ENCODE results near the gene INTS1. TPM values are rescaled to one million over a fixed set of nuclear protein-coding genes. Genes with fewer than 3 reads are reported as not detected.

INTS1 gene
- polyA plus RNA-seq, 1 donor from 2014 or later: 21.1 TPM

- peak overlapping the region; percentile 42 for H3K9ac ChIP-seq (ENCODE audit: low read length)
- H3F3A ChIP-seq (ENCODE audit: insufficient read depth, low read length, poor library complexity, severe bottlenecking): no peaks in the 10 kb centered on the region
- H3K36me3 ChIP-seq (ENCODE audit: insufficient read depth, low read length): no peaks in the 10 kb centered on the region
- no peaks in the 10 kb centered on the region for H3K27me3 ChIP-seq (ENCODE audit: insufficient read depth, low read depth, low read length)
- no peak overlapping the region for H3K27ac ChIP-seq (ENCODE audit: low read length)
- H3K4me2 ChIP-seq (ENCODE audit: low read length): no peak overlapping the region
- H4K20me1 ChIP-seq (ENCODE audit: insufficient read depth): no peaks in the 10 kb centered on the region
- H3K79me2 ChIP-seq (replicated peaks; ENCODE audit: insufficient read depth, low read length): no peaks in the 10 kb centered on the region
- no peaks in the 10 kb centered on the region for H3K9me2 ChIP-seq (ENCODE audit: insufficient read depth, low read length)
- peak overlapping the region; percentile 66 for H3K4me3 ChIP-seq (ENCODE audit: low read length)
- no peaks in the 10 kb centered on the region for H3K9me3 ChIP-seq (ENCODE audit: low read length)
- peak; percentile 53 for TF ChIP-seq MXI1 (conservative IDR thresholded peaks at IDR 0.05; ENCODE audit: poor library complexity, severe bottlenecking)
- no peak for TF ChIP-seq TAF1 (IDR thresholded peaks at IDR 0.05; ENCODE audit: low read depth)
- no peak for TF ChIP-seq RAD21 (conservative IDR thresholded peaks at IDR 0.05)
- no peak overlapping the region for H2AFZ ChIP-seq (ENCODE audit: low read depth, low read length)
Observed at GRCh38 chr7:1531263-1531978, 27.2 kb upstream of the INTS1 start.

- no peaks in the 10 kb centered on the region for H3K27me3 ChIP-seq (ENCODE audit: insufficient read depth, low read depth, low read length)
- no peaks in the 10 kb centered on the region for H3K9me3 ChIP-seq (ENCODE audit: low read length)
- H3K9me2 ChIP-seq (ENCODE audit: insufficient read depth, low read length): no peaks in the 10 kb centered on the region
- no peak for TF ChIP-seq MXI1 (conservative IDR thresholded peaks at IDR 0.05; ENCODE audit: poor library complexity, severe bottlenecking)
- no peak for TF ChIP-seq SMC3 (conservative IDR thresholded peaks at IDR 0.05; ENCODE audit: poor library complexity)
- TF ChIP-seq CTCF (IDR thresholded peaks at IDR 0.05; ENCODE audit: poor library complexity, severe bottlenecking): no peak
- no peak for TF ChIP-seq REST (IDR thresholded peaks at IDR 0.05; ENCODE audit: borderline replicate concordance)
- TF ChIP-seq POLR2AphosphoS5 (IDR thresholded peaks at IDR 0.05): no peak
- no peaks in the 10 kb centered on the region for H3K36me3 ChIP-seq (ENCODE audit: insufficient read depth, low read length)
- H2AFZ ChIP-seq (ENCODE audit: low read depth, low read length): no peak overlapping the region
- H4K20me1 ChIP-seq (ENCODE audit: insufficient read depth): no peaks in the 10 kb centered on the region
- no peaks in the 10 kb centered on the region for H3K79me2 ChIP-seq (replicated peaks; ENCODE audit: insufficient read depth, low read length)
- no peak overlapping the region for H3K27ac ChIP-seq (ENCODE audit: low read length)
- H3F3A ChIP-seq (ENCODE audit: insufficient read depth, low read length, poor library complexity, severe bottlenecking): no peaks in the 10 kb centered on the region
- H3K4me3 ChIP-seq (ENCODE audit: low read length): peak overlapping the region; percentile 66
- no peak overlapping the region for H3K4me2 ChIP-seq (ENCODE audit: low read length)
- H3K9ac ChIP-seq (ENCODE audit: low read length): peak overlapping the region; percentile 42
Observed at GRCh38 chr7:1530946-1531262, 26.7 kb upstream of the INTS1 start.

GRCh38 chr7:1529383-1530116 lies 25.4 kb upstream of the INTS1 start:
- Histone ChIP-seq H4K20me1 (ENCODE audit: insufficient read depth) (no peaks in the 10 kb centered on the region), H3K36me3 (ENCODE audit: insufficient read depth, low read length) (no peaks in the 10 kb centered on the region), H3F3A (ENCODE audit: insufficient read depth, low read length, poor library complexity, severe bottlenecking) (no peaks in the 10 kb centered on the region), H3K27me3 (ENCODE audit: insufficient read depth, low read depth, low read length) (no peaks in the 10 kb centered on the region), H2AFZ (ENCODE audit: low read depth, low read length) (no peak overlapping the region), H3K4me2 (ENCODE audit: low read length) (no peak overlapping the region), H3K4me3 (ENCODE audit: low read length) (peak overlapping the region; percentile 64), H3K9me3 (ENCODE audit: low read length) (no peaks in the 10 kb centered on the region), H3K9ac (ENCODE audit: low read length) (peak overlapping the region; percentile 62), H3K27ac (ENCODE audit: low read length) (no peak overlapping the region), H3K9me2 (ENCODE audit: insufficient read depth, low read length) (no peaks in the 10 kb centered on the region), H3K79me2 (replicated peaks; ENCODE audit: insufficient read depth, low read length) (no peaks in the 10 kb centered on the region)
- TF ChIP-seq RAD21 (conservative IDR thresholded peaks at IDR 0.05) (no peak), POLR2AphosphoS5 (IDR thresholded peaks at IDR 0.05) (no peak), EP300 (conservative IDR thresholded peaks at IDR 0.05; ENCODE audit: poor library complexity, severe bottlenecking) (no peak), CTCF (IDR thresholded peaks at IDR 0.05; ENCODE audit: poor library complexity, severe bottlenecking) (no peak), EZH2 (IDR thresholded peaks at IDR 0.05; ENCODE audit: borderline replicate concordance, insufficient read depth, low read length, poor library complexity, severe bottlenecking) (no peak), TAF1 (IDR thresholded peaks at IDR 0.05; ENCODE audit: low read depth) (no peak), SMC3 (conservative IDR thresholded peaks at IDR 0.05; ENCODE audit: poor library complexity) (no peak), MXI1 (conservative IDR thresholded peaks at IDR 0.05; ENCODE audit: poor library complexity, severe bottlenecking) (no peak)
